NCI-H748 (cell line): ENCODE measurements around the gene CSF2.

ENCODE experiments used
- DNase-seq: peaks from one replicate; lab custom pipeline; 2025; ENCODE audit not compliant: unreplicated experiment; lab: John Stamatoyannopoulos, UW

CSF2 gene

GRCh38 chr5:132073231-132074013 is at the start of gene CSF2:
Gene CSF2 (plus strand): TSS chr5:132073789. CDS start chr5:132073824, 35 bp downstream.
- DNase-seq, result no peak

DNA sequence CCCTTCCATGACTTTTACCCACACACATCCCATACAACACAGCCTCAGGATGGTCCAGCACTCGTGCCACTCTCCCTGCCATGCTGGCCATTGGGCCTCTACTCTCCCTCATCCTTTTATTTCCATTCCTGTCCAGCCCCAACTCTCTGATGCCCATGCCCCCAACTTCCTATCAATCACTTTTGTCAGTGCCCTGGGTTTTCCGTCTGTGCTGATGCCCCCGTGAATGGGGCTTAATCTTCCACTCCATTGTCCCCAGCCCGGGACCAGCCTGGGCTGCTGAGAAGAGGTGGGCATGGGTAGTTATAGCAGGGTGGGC is 49.5 kb upstream of the CSF2 start:
- no peak for DNase-seq

- peak; percentile 5 for DNase-seq
These were observed 48.7 kb upstream of the CSF2 start for GRCh38 chr5:132024789-132025402.

GRCh38 chr5:132025403-132025971 is 48.1 kb upstream of the CSF2 start:
- no peak for DNase-seq

DNA sequence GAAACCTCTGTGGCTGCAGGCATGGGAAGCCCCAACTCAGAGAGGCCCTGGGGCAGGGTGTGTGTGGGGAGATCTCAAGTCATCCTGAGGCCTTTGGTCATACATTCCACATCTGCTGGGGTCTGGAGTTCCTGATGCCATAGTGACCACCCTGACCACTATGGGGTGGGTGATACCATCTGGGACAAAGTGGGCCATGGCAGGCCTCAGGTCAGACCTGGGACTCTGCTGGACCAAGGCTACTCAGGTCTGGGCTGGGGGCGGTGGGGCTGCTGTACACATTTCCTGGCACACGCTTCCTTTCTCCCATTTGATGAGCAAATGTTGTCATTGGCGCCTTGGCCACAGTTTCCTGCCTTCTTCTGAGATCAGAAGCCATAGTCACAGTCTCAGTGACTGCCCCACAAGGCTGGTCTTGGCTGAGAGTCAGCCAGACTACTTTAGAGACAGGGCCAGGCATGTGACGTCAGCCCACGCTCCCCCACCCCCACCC is 47.0 kb upstream of the CSF2 start:
- DNase-seq, result no peak

- no peak for DNase-seq
These were observed 46.6 kb upstream of the CSF2 start for GRCh38 chr5:132027027-132027426.

DNA sequence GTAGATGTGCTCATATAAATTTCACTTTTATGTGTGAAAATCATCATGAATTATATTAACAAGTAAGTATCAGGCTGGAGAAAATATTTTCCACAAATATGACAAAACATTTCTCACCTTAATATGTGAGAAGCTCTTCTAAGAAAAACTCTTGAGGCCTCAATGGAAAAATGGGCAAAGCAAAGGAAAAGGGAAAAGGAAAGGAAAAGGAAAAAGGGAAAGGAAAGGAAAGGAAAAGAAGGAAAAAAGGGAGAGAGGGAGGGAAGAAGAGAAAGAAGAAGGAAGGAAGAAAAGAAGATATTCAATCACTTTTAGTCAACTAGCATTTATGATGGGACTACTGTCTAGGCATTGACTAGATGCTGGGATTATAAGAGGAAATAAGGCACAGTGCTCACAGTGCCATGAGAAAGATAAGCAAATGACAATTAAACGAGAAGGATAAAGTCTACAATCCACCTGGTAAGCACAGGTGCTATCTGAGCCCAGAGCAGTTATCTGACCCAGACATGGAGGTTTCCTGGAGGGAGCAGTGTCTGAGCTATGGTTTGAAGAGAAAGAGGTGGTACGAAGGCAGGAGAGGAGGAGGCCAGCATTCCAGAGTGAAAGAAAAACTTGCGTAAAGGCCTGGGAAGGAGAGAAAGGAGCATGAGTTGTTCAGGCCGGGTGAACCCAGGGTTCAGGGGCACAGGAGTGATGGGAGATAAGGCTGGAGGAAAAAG is 43.8 kb upstream of the CSF2 start:
- no peak for DNase-seq

DNA sequence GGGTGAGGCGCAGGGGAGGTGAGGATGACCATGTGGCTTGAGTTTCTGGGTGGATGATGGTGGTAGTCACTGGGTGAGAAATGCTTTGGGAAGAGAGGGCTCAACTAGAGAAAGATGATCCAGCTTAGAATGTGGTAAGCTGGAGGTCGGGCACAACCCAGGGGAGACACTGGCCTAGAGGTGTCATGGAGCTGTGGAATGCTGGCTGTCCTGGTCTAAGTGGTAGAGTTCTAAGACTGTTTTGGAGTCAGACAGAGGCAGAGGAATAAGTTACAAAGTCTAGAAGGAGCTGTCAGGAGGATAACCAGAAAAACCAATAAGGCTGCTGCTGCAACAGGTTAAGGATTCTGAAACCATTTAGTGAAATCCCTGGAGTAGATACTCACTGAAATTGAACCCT is 43.0 kb upstream of the CSF2 start:
- no peak for DNase-seq

- no peak for DNase-seq
These were observed 41.4 kb upstream of the CSF2 start for GRCh38 chr5:132032196-132032595.

DNA sequence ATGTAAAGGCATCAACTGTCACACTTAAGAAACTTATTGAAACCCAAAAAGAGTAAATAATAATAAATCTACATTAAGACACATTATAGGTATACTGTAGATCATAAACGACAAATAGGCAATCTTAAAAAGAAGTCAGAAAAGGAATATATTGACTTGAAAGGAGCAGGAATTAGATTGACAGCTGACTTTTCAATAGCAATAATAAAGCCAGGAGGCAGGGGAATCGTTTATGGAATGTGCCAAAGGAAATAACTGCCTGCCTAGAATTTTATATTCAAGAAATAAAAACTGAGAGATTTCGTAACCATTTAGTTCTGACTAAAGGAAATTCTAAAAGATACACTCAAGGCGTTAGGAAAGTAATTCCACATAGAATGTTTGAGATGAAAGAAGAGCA is 40.5 kb upstream of the CSF2 start:
- DNase-seq, result no peak

DNA sequence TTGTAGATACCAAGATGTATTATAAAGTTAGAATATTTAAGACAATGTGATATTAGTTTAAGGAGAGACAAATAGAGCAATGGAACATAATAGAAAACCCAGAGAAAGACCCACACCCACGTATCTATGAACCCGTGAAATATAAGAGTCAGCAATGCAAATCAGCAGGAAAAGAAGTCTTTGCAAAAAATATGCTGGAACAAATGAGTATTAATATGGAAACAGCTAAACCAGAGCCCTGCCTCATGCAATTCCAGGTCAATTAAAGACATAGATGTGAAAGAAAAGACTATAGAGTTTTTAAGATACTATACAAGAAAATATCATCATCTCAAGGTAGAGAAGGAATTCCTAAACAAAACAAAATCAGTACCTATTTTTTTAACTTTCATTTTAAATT is 36.2 kb upstream of the CSF2 start:
- no peak for DNase-seq

GRCh38 chr5:132044207-132044606 is 29.4 kb upstream of the CSF2 start:
- no peak for DNase-seq

DNA sequence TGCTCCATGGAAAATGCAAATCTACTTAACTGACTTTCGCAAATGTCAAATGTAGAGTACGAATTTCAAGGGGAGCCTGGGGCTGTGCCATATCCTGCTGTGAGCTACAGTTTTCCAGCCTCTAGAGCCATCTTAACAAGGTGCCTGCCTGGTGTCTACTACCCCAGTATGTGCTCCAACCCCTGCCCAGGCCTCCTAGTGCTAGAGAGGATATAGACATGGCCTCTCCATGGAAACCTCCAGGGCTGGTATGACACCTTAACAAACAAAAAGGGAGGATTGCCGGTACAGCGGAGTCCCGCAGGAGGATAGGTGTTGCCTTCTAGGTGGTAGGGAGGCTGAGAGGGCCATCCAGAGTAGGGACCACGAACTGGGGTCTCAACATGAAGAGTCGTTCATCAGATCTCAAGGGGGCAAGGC is 26.7 kb upstream of the CSF2 start:
- no peak for DNase-seq

DNA sequence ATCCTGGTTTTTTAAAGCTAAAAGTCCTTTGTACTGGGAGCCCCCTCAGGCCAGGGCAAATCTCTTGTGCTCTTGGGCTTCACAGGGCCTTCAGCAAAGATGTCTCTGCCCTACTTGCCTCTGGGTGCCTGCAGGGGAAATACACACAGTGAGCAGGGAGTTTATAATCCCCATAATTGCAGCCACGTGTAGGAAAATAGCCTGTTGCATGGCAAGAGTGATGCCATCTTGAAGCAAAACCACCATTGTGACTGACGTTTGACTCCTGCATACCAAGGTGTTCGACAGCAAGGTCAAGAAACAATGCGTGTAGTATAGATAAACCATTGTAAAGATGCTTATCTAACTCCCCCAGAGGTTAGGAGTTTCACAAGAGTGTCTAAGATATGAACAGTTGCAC is 24.5 kb upstream of the CSF2 start:
- DNase-seq, result no peak

- DNase-seq, result no peak
These were observed 24.0 kb upstream of the CSF2 start for GRCh38 chr5:132049559-132049958.

DNA sequence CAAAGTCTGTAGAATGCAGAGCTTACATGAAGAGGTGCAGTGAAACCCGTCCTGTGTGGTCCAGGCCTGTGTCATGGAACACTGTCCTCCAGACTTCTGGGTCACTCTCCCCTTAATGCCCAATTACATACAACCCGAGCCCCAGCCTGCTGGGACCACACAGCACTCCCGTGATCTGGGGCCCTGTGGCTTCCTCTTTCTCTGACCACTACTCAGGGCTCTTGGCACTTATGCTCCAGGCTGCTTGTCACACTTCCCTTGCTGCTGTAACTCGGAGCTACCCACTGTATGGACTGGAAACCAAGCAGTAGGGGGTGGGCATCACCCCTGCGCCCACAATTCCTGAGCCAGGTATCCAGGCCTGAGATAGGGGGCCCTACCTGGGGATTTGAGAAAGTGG is 23.5 kb upstream of the CSF2 start:
- DNase-seq, result no peak

- no peak for DNase-seq
These were observed 22.7 kb upstream of the CSF2 start for GRCh38 chr5:132050661-132051552.

DNA sequence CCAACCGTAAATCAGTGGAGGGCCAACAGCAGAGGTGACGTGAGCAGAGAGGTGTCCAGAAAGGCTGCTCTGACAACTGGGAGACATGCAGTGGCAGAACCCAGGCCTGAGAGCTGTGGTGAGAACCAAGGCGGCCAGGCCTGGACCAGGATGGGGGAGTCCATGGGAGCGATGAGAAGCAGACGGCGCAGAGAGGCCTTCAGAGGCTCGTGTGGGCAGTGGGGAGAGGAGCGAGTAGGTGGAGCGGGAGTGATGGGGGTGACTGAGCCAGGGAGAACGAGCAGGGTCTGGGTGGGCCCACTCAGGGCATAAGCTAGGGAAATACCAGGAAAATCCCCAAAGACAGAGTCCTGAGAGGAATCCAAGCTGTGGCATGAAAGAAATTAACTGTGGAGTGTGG is 21.1 kb upstream of the CSF2 start:
- no peak for DNase-seq

DNA sequence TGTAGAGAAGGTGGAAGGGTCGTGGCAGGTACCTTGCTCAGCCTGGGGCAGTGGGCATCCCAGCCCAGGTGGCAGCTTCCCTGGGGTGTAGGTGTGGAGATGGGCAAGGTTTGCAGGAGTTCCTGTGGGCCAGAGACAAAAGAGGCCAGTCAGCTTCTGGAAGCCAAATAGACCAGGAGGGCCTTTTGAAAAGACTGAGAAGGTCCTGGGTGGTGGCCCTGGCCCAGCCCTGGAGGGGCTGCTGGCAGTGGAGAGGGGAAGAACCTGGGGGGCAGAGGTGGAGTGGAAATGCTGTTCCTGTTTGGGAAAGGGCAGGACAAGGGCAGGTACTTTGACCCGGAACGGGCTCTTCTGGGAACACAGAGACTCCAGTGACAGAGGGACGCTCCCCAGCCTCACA is 20.1 kb upstream of the CSF2 start:
- no peak for DNase-seq

- no peak for DNase-seq
These were observed 19.4 kb upstream of the CSF2 start for GRCh38 chr5:132054031-132054696.
